OCI-LY7 (cell line): ENCODE measurements around the gene CWC27.

Source experiments
- CTCF ChIP-seq: fragments of 200-600 bp; sonication (generic); conservative IDR thresholded peaks from 2 replicates; pipeline ENCODE4 v1.5.1; 2014; ENCODE audit warnings: mild to moderate bottlenecking, antibody characterized with exemption, low read length, moderate library complexity, mixed read lengths
- EZH2phosphoT487 ChIP-seq: fragments of 200-600 bp; sonication (generic); IDR thresholded peaks from 2 replicates; pipeline ENCODE4 v1.6.1; 2018; ENCODE audit warnings: low read depth, borderline replicate concordance, mild to moderate bottlenecking, mixed run types, antibody characterized with exemption, low read length, moderate library complexity, mixed read lengths

- TF ChIP-seq CTCF, result no peak
- no peak for TF ChIP-seq EZH2phosphoT487
Measured at GRCh38 chr5:65014769-65015168, 246.0 kb downstream of the CWC27 start.
